ENCODE results near the gene TADA2B. TPM values are rescaled to one million over a fixed set of nuclear protein-coding genes. Genes with fewer than 3 reads are reported as not detected.

The TADA2B gene
- total and polyA plus RNA-seq, 10 of the 15 experiments (the other 5 are each of a cell fraction or from before 2014, with no cell fraction given), result 0.66 to 12.0 (median 5.6) TPM

- ChIA-PET POLR2A (interaction anchor here (0.5 to 1.2 kb wide), 2 partner anchors 35 to 373 kb away, joined by 5 read pairs; partner anchors contain the start of gene GRPEL1), RAD21 (ENCODE audit: unreplicated experiment) (interaction anchor here (1.8 kb wide), 1 partner anchor 34 kb away, joined by 4 read pairs; no protein-coding TSS in a partner anchor), CTCF (interaction anchor here (0.7 to 4.4 kb wide), 10 partner anchors 9 to 428 kb away, joined by 3 to 24 read pairs (median 4); no protein-coding TSS in a partner anchor), SMC1A (ENCODE audit: uncharacterized antibody, unreplicated experiment) (interaction anchor here (1.1 kb wide), 1 partner anchor 89 kb away, joined by 3 read pairs; no protein-coding TSS in a partner anchor)
- 2% methylated on average over 29 of the region's 35 CpGs for WGBS (ENCODE audit: insufficient coverage, insufficient replicate concordance, low lambda C conversion rate, missing lambda C conversion rate)
- H3K9me3 ChIP-seq (replicated peaks; ENCODE audit: control insufficient read depth, insufficient read depth, low read length), result no peaks in the 10 kb centered on the region
- intact Hi-C loops (cut with micrococcal nuclease; ENCODE audit: unreplicated experiment), result no loop called here
- BruUV-seq (replicated peaks), result no TSS peak
- H2AFZ ChIP-seq (ENCODE audit: control insufficient read depth, low read depth, low read length), result peak overlapping the region; percentile 97
- peak overlapping the region; percentile 98 for H3K4me2 ChIP-seq (ENCODE audit: control insufficient read depth, insufficient read depth)
- no peaks in the 10 kb centered on the region for H3K36me3 ChIP-seq (ENCODE audit: control insufficient read depth in 2 of 2, insufficient read depth in 2 of 2, low read length in 1 of 2)
- peaks cover 7% of the 10 kb centered on the region for H3K4me1 ChIP-seq (ENCODE audit: control insufficient read depth, insufficient read depth, low read length)
- H3K79me2 ChIP-seq (ENCODE audit: control insufficient read depth, insufficient read depth, low read length), result no peaks in the 10 kb centered on the region
- peaks cover 0 to 3% of the 10 kb centered on the region in 2 experiments; a peak in 2 of 4 replicates for H3K27me3 ChIP-seq (replicated peaks in 1 of 2; ENCODE audit: control insufficient read depth in 2 of 2, insufficient read depth in 2 of 2, low read length in 1 of 2)
- in situ Hi-C loops (cut with MboI), result no loop called here
- ATAC-seq, result peak; percentile 95
- DNase-seq (ENCODE audit: low read depth, low spot score), result peak; percentile 23
- peak; percentile 43; the same call in 1 of the 2 replicates for TF ChIP-seq TAF1 (IDR thresholded peaks at IDR 0.05; ENCODE audit: borderline replicate concordance, low read depth, low read length)
- TF ChIP-seq, protein P1, sequence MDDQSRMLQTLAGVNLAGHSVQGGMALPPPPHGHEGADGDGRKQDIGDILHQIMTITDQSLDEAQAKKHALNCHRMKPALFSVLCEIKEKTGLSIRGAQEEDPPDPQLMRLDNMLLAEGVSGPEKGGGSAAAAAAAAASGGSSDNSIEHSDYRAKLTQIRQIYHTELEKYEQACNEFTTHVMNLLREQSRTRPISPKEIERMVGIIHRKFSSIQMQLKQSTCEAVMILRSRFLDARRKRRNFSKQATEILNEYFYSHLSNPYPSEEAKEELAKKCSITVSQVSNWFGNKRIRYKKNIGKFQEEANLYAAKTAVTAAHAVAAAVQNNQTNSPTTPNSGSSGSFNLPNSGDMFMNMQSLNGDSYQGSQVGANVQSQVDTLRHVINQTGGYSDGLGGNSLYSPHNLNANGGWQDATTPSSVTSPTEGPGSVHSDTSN (IDR thresholded peaks at IDR 0.05; ENCODE audit: insufficient replicate concordance, low read depth, low read length), result peak; percentile 75
- TF ChIP-seq YY1 (IDR thresholded peaks at IDR 0.05; ENCODE audit: low read depth, low read length), result peak; percentile 91
- TF ChIP-seq ZNF217 (IDR thresholded peaks at IDR 0.05), result no peak
- TF ChIP-seq POLR2AphosphoS5 (IDR thresholded peaks at IDR 0.05; ENCODE audit: low read length), result peak; percentile 73
- TF ChIP-seq, protein P2, sequence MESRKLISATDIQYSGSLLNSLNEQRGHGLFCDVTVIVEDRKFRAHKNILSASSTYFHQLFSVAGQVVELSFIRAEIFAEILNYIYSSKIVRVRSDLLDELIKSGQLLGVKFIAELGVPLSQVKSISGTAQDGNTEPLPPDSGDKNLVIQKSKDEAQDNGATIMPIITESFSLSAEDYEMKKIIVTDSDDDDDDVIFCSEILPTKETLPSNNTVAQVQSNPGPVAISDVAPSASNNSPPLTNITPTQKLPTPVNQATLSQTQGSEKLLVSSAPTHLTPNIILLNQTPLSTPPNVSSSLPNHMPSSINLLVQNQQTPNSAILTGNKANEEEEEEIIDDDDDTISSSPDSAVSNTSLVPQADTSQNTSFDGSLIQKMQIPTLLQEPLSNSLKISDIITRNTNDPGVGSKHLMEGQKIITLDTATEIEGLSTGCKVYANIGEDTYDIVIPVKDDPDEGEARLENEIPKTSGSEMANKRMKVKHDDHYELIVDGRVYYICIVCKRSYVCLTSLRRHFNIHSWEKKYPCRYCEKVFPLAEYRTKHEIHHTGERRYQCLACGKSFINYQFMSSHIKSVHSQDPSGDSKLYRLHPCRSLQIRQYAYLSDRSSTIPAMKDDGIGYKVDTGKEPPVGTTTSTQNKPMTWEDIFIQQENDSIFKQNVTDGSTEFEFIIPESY (IDR thresholded peaks at IDR 0.05), result no peak
- TF ChIP-seq NR2C1 (IDR thresholded peaks at IDR 0.05), result no peak
- TF ChIP-seq, protein P3, sequence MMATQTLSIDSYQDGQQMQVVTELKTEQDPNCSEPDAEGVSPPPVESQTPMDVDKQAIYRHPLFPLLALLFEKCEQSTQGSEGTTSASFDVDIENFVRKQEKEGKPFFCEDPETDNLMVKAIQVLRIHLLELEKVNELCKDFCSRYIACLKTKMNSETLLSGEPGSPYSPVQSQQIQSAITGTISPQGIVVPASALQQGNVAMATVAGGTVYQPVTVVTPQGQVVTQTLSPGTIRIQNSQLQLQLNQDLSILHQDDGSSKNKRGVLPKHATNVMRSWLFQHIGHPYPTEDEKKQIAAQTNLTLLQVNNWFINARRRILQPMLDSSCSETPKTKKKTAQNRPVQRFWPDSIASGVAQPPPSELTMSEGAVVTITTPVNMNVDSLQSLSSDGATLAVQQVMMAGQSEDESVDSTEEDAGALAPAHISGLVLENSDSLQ (IDR thresholded peaks at IDR 0.05), result peak; percentile 89
- peak; percentile 70 for TF ChIP-seq POLR2A (IDR thresholded peaks at IDR 0.05; ENCODE audit: low read depth, low read length)
- peak; percentile 41 for FAIRE-seq
- no peaks in the 10 kb centered on the region for H4K20me1 ChIP-seq (ENCODE audit: control insufficient read depth, insufficient read depth)
- H3K27ac ChIP-seq (ENCODE audit: control insufficient read depth, insufficient read depth), result no peak overlapping the region
- peak overlapping the region; percentile 78 for H3K4me3 ChIP-seq
- peak overlapping the region; percentile 64 for H3K9ac ChIP-seq (ENCODE audit: control insufficient read depth, insufficient read depth, low read length)
Measured at GRCh38 chr4:7103031-7103606, 59.9 kb downstream of the TADA2B start.

Data from GM12878 (cell line).